ENCODE data around the gene PLEKHG1. TPM values are rescaled to one million over a fixed set of nuclear protein-coding genes. Genes with fewer than 3 reads are reported as not detected.

Gene PLEKHG1
- total RNA-seq, 1 donor from 2014 or later: 7.4 TPM

DNA sequence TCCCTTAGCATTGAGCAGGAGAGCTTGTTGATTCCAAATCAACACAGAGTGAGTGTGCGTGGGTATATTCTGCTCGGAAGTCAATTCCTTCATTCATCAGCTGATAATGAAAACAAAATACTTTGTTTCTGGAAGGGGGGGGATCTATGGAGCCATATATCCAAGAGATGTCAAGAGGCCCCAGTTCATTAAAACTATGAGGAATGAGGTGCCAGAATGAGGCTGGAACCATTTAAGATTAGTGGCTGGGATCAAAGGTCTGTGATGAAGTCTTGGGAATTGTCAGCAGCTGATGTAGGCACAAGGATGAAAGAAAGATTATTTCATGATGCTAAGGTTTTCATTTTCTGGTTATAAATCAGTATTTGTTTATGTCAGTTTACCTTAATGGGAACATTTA is 30.5 kb upstream of the PLEKHG1 start:
- Histone ChIP-seq H3K4me3 (no peak overlapping the region), H3K27ac (replicated peaks) (no peak overlapping the region), H3K27me3 (ENCODE audit: low read depth) (peaks cover 11% of the 10 kb centered on the region), H3K36me3 (no peaks in the 10 kb centered on the region), H3K9me3 (replicated peaks) (peaks cover 5% of the 10 kb centered on the region), H3K4me1 (peaks cover 20% of the 10 kb centered on the region)
- intact Hi-C loops (cut with micrococcal nuclease): no loop called here
- TF ChIP-seq, protein P1, sequence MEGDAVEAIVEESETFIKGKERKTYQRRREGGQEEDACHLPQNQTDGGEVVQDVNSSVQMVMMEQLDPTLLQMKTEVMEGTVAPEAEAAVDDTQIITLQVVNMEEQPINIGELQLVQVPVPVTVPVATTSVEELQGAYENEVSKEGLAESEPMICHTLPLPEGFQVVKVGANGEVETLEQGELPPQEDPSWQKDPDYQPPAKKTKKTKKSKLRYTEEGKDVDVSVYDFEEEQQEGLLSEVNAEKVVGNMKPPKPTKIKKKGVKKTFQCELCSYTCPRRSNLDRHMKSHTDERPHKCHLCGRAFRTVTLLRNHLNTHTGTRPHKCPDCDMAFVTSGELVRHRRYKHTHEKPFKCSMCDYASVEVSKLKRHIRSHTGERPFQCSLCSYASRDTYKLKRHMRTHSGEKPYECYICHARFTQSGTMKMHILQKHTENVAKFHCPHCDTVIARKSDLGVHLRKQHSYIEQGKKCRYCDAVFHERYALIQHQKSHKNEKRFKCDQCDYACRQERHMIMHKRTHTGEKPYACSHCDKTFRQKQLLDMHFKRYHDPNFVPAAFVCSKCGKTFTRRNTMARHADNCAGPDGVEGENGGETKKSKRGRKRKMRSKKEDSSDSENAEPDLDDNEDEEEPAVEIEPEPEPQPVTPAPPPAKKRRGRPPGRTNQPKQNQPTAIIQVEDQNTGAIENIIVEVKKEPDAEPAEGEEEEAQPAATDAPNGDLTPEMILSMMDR (IDR thresholded peaks at IDR 0.05; ENCODE audit: borderline replicate concordance): no peak
- DNase-seq: no peak

DNA sequence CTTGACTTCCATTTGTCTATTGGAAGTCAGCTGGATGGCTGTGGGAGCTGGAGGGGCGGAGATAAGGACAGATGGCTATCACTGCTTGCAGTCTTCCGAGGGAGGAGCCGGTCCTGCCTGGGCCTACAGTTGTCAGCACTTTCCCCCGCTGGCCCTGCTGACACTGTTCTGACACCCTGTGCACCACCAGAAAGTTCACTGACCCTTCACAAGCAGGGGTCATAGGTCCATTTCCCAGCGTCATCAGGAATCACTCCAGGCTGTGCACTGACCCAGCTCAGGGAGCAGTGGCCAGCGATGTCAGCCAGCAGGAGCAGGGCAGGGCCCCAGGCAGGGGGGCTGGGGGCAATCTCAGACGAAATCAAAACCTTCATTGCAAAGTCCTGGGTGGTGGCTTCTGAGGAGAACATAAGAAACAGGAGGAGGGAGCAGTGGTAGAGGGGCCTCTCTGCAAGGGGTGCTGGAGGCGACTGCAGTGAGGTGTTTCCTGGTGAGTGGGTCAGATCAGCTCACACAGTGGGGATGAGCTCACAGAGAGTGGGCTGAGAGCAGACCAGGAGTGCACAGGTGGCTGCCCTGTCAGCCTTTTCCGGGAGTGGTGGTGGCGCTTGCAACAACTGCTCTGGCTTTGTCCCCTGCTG is 26.5 kb upstream of the PLEKHG1 start:
- H3K27ac ChIP-seq (replicated peaks): no peak overlapping the region
- peaks cover 10% of the 10 kb centered on the region for H3K4me1 ChIP-seq
- DNase-seq: peak; percentile 21
- H3K4me3 ChIP-seq: no peak overlapping the region
- TF ChIP-seq, protein P1 (IDR thresholded peaks at IDR 0.05; ENCODE audit: borderline replicate concordance): no peak
- no peaks in the 10 kb centered on the region for H3K9me3 ChIP-seq (replicated peaks)
- H3K27me3 ChIP-seq (ENCODE audit: low read depth): peaks cover 11% of the 10 kb centered on the region
- intact Hi-C loops (cut with micrococcal nuclease): no loop called here
- no peaks in the 10 kb centered on the region for H3K36me3 ChIP-seq

DNA sequence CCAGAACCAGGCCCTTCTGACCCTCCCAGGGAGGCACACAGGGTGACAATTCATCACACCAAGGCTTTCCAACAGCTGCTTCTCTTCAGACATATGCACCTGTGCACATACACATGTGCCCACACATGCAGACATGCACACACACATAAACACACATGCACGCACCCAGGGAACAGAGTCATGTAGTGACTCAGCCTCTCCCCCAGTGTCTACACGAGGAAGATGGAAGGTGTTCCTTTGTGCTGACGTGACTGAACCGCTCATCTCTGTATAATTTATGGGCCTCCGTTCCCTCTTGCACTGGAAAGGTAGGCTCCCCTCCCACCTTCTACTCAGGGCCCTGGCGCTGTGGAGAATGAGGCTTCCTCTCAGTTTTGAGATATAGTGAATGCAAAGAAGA is 23.8 kb upstream of the PLEKHG1 start:
- Histone ChIP-seq H3K4me3 (no peak overlapping the region), H3K36me3 (no peaks in the 10 kb centered on the region), H3K4me1 (peaks cover 7% of the 10 kb centered on the region), H3K9me3 (replicated peaks) (no peaks in the 10 kb centered on the region), H3K27ac (replicated peaks) (no peak overlapping the region), H3K27me3 (ENCODE audit: low read depth) (peaks cover 5% of the 10 kb centered on the region)
- DNase-seq: no peak
- TF ChIP-seq, protein P1 (IDR thresholded peaks at IDR 0.05; ENCODE audit: borderline replicate concordance): no peak
- intact Hi-C loops (cut with micrococcal nuclease): no loop called here

DNA sequence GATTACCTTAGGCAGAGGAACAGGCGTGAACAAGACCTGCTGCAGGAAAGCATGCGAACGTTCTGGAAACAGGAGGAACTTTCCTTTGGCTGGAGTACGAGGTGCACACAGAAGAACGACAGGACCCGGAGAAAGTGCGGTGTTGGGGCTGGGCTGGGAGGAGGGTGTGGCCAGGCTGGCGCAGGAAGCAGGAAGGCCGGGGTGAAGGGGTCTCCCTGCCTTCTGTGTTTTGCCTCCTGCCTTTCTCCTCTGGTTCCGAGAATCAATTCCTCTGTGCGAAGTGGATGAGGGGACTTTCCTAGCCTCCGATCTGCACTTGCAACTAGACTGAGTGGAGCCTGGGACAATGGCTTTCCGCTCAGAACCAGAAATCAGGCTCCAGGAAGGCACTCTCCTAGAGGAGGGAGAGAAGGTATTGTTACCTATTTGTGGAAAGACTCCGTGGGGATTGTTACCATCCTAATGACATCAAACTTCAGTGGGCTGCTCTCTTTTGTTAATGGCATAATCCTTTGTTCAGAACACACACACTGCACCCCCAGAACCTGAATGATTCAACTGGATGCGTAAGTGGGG is 22.9 kb upstream of the PLEKHG1 start:
- Histone ChIP-seq H3K4me1 (peaks cover 8% of the 10 kb centered on the region), H3K27ac (replicated peaks) (peak overlapping the region; percentile 66), H3K36me3 (no peaks in the 10 kb centered on the region), H3K27me3 (ENCODE audit: low read depth) (peaks cover 5% of the 10 kb centered on the region), H3K9me3 (replicated peaks) (no peaks in the 10 kb centered on the region), H3K4me3 (peak overlapping the region; percentile 23)
- TF ChIP-seq, protein P1 (IDR thresholded peaks at IDR 0.05; ENCODE audit: borderline replicate concordance): no peak
- no peak for DNase-seq
- intact Hi-C loops (cut with micrococcal nuclease): no loop called here

DNA sequence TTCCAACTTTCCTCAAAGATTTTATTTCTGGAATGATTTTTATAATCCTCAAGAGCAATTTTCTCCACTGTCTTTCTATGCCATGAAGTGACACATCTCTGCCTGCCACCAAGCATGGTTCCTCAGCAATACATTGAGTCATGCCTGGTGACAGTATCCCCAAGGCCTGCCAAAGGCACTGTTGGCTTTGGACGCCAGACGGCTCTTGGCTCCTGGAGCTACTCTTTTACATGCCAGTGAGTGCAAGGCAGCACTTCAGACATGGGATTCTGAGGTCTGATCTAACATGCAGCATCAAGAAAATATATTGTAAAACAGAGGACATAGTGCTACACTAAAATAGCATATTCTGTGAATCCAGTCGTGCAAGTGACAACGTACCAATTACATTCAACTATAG is 20.1 kb upstream of the PLEKHG1 start:
- TF ChIP-seq, protein P1 (IDR thresholded peaks at IDR 0.05; ENCODE audit: borderline replicate concordance): no peak
- peak; percentile 40 for DNase-seq
- no peaks in the 10 kb centered on the region for H3K36me3 ChIP-seq
- H3K4me1 ChIP-seq: peaks cover 21% of the 10 kb centered on the region
- no peak overlapping the region for H3K4me3 ChIP-seq
- H3K27me3 ChIP-seq (ENCODE audit: low read depth): no peaks in the 10 kb centered on the region
- H3K27ac ChIP-seq (replicated peaks): no peak overlapping the region
- no peaks in the 10 kb centered on the region for H3K9me3 ChIP-seq (replicated peaks)
- intact Hi-C loops (cut with micrococcal nuclease): no loop called here
